HEK293T (cell line): Measurements from ENCODE around the gene SETD1B.

Experiments
- BHLHE40 ChIP-seq: fragments of 450-650 bp; IDR thresholded peaks from 2 replicates; pipeline ENCODE4 v1.6.1; 2016; ENCODE audit warnings: mild to moderate bottlenecking, moderate library complexity, borderline replicate concordance
- CTBP1 ChIP-seq: fragments of 450-650 bp; IDR thresholded peaks from 2 replicates; pipeline ENCODE4 v1.6.1; 2016; ENCODE audit warnings: borderline replicate concordance
- FOXA1 ChIP-seq: fragments of 450-650 bp; IDR thresholded peaks from 2 replicates; pipeline ENCODE4 v1.6.1; 2016; ENCODE audit warnings: mild to moderate bottlenecking
- FOXK2 ChIP-seq: fragments of 450-650 bp; IDR thresholded peaks from 2 replicates; pipeline ENCODE4 v1.6.1; 2016; ENCODE audit warnings: mild to moderate bottlenecking
- FOXM1 ChIP-seq: fragments of 450-650 bp; IDR thresholded peaks from 2 replicates; pipeline ENCODE4 v1.6.1; 2017; ENCODE audit warnings: mild to moderate bottlenecking, borderline replicate concordance
- LEF1 ChIP-seq: fragments of 450-650 bp; IDR thresholded peaks from 2 replicates; pipeline ENCODE4 v1.6.1; 2017; ENCODE audit warnings: mild to moderate bottlenecking, borderline replicate concordance
- NFRKB ChIP-seq: fragments of 450-650 bp; IDR thresholded peaks from 2 replicates; pipeline ENCODE4 v1.6.1; 2016; ENCODE audit warnings: mild to moderate bottlenecking, moderate library complexity
- SP1 ChIP-seq: fragments of 450-650 bp; IDR thresholded peaks from 2 replicates; pipeline ENCODE4 v1.6.1; 2017
- SUZ12 ChIP-seq: fragments of 450-650 bp; IDR thresholded peaks from 2 replicates; pipeline ENCODE4 v1.6.1; 2016; ENCODE audit warnings: mild to moderate bottlenecking
- TARDBP ChIP-seq: fragments of 450-650 bp; IDR thresholded peaks from 2 replicates; pipeline ENCODE4 v1.6.1; 2016
- ZNF384 ChIP-seq: fragments of 450-650 bp; IDR thresholded peaks from 2 replicates; pipeline ENCODE4 v1.6.1; 2016

DNA sequence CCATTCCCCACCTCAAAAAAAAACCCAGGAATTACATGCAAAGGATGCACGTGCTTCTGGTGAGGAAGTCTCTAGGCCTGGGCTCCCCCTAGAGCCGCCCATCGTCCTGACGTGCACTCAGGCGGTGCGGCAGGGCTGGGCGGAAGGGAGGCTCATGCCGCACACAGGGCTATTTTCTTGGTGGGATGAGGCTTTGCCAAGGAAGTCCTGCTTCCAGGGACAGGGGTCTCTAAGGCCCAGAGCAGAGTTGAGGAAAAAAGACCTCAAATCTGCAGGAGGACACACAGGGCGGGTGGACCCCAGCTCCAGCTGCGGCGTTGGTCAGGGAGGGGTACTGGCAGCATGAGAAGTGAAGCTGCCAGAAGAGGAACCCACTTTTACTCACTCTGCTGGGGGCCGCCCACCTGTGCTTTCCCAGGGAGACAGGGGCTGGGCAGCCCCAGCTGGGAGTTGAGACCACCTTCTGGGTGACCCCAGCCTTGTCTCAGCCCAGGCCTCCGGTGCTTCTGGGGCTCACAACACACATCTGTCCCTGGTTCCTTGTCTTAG lies 14.5 kb upstream of the SETD1B start:
- TF ChIP-seq TARDBP = no peak
- TF ChIP-seq CTBP1 = no peak
- no peak for TF ChIP-seq ZNF384
- no peak for TF ChIP-seq NFRKB
- TF ChIP-seq FOXK2 = no peak
- no peak for TF ChIP-seq SP1
- TF ChIP-seq SUZ12 = no peak
- TF ChIP-seq FOXA1 = no peak
- no peak for TF ChIP-seq LEF1
- no peak for TF ChIP-seq BHLHE40
- TF ChIP-seq FOXM1 = no peak
